ENCODE measurements around the gene OR5K4. TPM values are rescaled to one million over a fixed set of nuclear protein-coding genes. Genes with fewer than 3 reads are reported as not detected.

Gene OR5K4
- total RNA-seq (2021; fragmentation: NEBNext Ultra II Directional; extraction: Animal tissue kit (Norgen Biotek cat#: 25700)) (not detected in 2 replicates), polyA plus RNA-seq (2011; rRNA removed) (not detected in 2 replicates), polyA minus RNA-seq (2011; rRNA and poly(A)+ RNA removed) (not detected in 2 replicates)
- not detected for polyA plus RNA-seq (2011; cell fraction: cytosol; rRNA removed)
- polyA plus RNA-seq (2011; cell fraction: nucleus; rRNA removed), result not detected
- not detected in 4 replicates for polyA plus RNA-seq (2012, experiment 1 of 2)
- not detected for polyA plus RNA-seq (2012, experiment 2 of 2)
- not detected for polyA plus RNA-seq (2013, experiment 1 of 2)
- polyA plus RNA-seq (2013, experiment 2 of 2), result not detected
- polyA minus RNA-seq (2011; cell fraction: cytosol; rRNA and poly(A)+ RNA removed), result not detected
- polyA minus RNA-seq (2011; cell fraction: nucleus; rRNA and poly(A)+ RNA removed), result not detected
- long read RNA-seq, experiment 1, result 0 reads
- long read RNA-seq, experiment 2, result 0 reads

GRCh38 chr3:98353554-98353953 is at the start of gene OR5K4:
TSS of gene OR5K4 (plus strand) at chr3:98353854. CDS start at chr3:98353854, 0 bp downstream.
- Histone ChIP-seq H4K8ac (ENCODE audit: extremely low read depth, insufficient read depth, low read length) (no peak within 1 kb of the TSS), H4K91ac (replicated peaks; ENCODE audit: insufficient read length, low read length) (no peak within 1 kb of the TSS), H3K79me2 (ENCODE audit: control insufficient read depth in 1 of 2, insufficient read depth in 2 of 2, low read length in 2 of 2) (no peaks in the 10 kb centered on the region), H3K4ac (replicated peaks; ENCODE audit: insufficient read length, low read depth, low read length) (no peak within 1 kb of the TSS), H4K20me1 (replicated peaks in 1 of 2; ENCODE audit: control insufficient read depth in 1 of 2, insufficient read depth in 2 of 2, low read length in 2 of 2) (no peaks in the 10 kb centered on the region), H3K4me2 (ENCODE audit: insufficient read depth in 1 of 2, low read depth in 2 of 2, low read length in 2 of 2) (no peak within 1 kb of the TSS), H3K36me3 (ENCODE audit: control insufficient read depth in 2 of 4, insufficient read depth in 4 of 4, low read length in 3 of 4) (no peaks in the 10 kb centered on the region), H2BK5ac (ENCODE audit: low read depth, low read length) (no peak within 1 kb of the TSS), H2BK20ac (ENCODE audit: low read length) (no peak within 1 kb of the TSS), H3K9me3 (ENCODE audit: insufficient read depth in 2 of 2, low read depth in 1 of 2, low read length in 1 of 2) (no peaks in the 10 kb centered on the region), H3K27ac (ENCODE audit: low read depth, low read length) (no peak within 1 kb of the TSS), H3K14ac (ENCODE audit: insufficient read length) (no peak within 1 kb of the TSS), H3K18ac (ENCODE audit: extremely low read depth, low read length) (no peak within 1 kb of the TSS), H2AFZ (ENCODE audit: low read length) (peak within 1 kb of the TSS; percentile 33; the same call in 1 of the 2 replicates), H2BK12ac (ENCODE audit: low read depth, low read length) (no peak within 1 kb of the TSS), H3K23ac (ENCODE audit: insufficient read length) (no peak within 1 kb of the TSS), H3K23me2 (ENCODE audit: low read depth, low read length) (no peaks in the 10 kb centered on the region), H3K79me1 (ENCODE audit: low read depth, low read length) (no peaks in the 10 kb centered on the region), H3K4me3 (ENCODE audit: extremely low read depth in 1 of 4, insufficient read depth in 2 of 4, low read depth in 3 of 4, low read length in 4 of 4) (no peak within 1 kb of the TSS), H3K4me1 (replicated peaks in 1 of 4; ENCODE audit: control insufficient read depth in 3 of 4, insufficient read depth in 4 of 4, low read length in 3 of 4) (no peaks in the 10 kb centered on the region), H3K9ac (replicated peaks in 1 of 4; ENCODE audit: extremely low read depth in 1 of 4, low read depth in 3 of 4, low read length in 3 of 4) (no peak within 1 kb of the TSS), H2AK5ac (ENCODE audit: low read depth, low read length) (no peak within 1 kb of the TSS), H2BK15ac (ENCODE audit: low read length) (no peak within 1 kb of the TSS), H4K5ac (ENCODE audit: insufficient read length, low read depth, low read length) (no peak within 1 kb of the TSS), H2BK120ac (replicated peaks; ENCODE audit: low read depth, low read length) (no peak within 1 kb of the TSS), H3K56ac (replicated peaks; ENCODE audit: insufficient read length, low read depth, low read length) (no peak within 1 kb of the TSS), H3K27me3 (replicated peaks in 1 of 4; ENCODE audit: control insufficient read depth in 3 of 4, extremely low read depth in 1 of 4, insufficient read depth in 3 of 4, low read length in 3 of 4) (no peaks in the 10 kb centered on the region)
- POLR2A ChIA-PET (ENCODE audit: partially characterized antibody), result no interaction called here
- FAIRE-seq (no peak), DNase-seq (ENCODE audit: low read depth in 1 of 2, low spot score in 2 of 2) (no peak)
- CTCF ChIA-PET (ENCODE audit: partially characterized antibody), result interaction anchor here (0.6 to 1.1 kb wide), 2 partner anchors 406 to 561 kb away, joined by 3 read pairs; no protein-coding TSS in a partner anchor
- no peak for TF ChIP-seq SIX5 (IDR thresholded peaks at IDR 0.05; ENCODE audit: low read depth, low read length)
- no peak for TF ChIP-seq TEAD4 (IDR thresholded peaks at IDR 0.05; ENCODE audit: low read depth, low read length)
- no peak for TF ChIP-seq GTF2F1 (IDR thresholded peaks at IDR 0.05; ENCODE audit: borderline replicate concordance, low read depth, low read length)
- no peak for TF ChIP-seq EGR1 (IDR thresholded peaks at IDR 0.05; ENCODE audit: borderline replicate concordance, low read depth, low read length)
- no peak for TF ChIP-seq TCF12 (IDR thresholded peaks at IDR 0.05; ENCODE audit: low read depth, low read length)
- no peak for TF ChIP-seq EZH2 (IDR thresholded peaks at IDR 0.05; ENCODE audit: low read depth, low read length, severe bottlenecking)
- TF ChIP-seq ZNF274 (IDR thresholded peaks at IDR 0.05; ENCODE audit: borderline replicate concordance, extremely low read depth, low read length), result no peak
- no peak for TF ChIP-seq CEBPB (IDR thresholded peaks at IDR 0.05; ENCODE audit: low read depth, low read length)
- TF ChIP-seq SIN3A (conservative IDR thresholded peaks at IDR 0.05 in 1 of 2, IDR thresholded peaks at IDR 0.05 in 1 of 2; ENCODE audit: low read depth in 1 of 2, low read length in 2 of 2), result no peak
- TF ChIP-seq PHF8 (conservative IDR thresholded peaks at IDR 0.05; ENCODE audit: low read depth, low read length), result no peak
- TF ChIP-seq SIRT6 (IDR thresholded peaks at IDR 0.05; ENCODE audit: low read length), result no peak
- TF ChIP-seq KDM5A (IDR thresholded peaks at IDR 0.05; ENCODE audit: low read length), result no peak
- 82% methylated on average over 2 of the region's 2 CpGs; no CpG with 5 or more reads in 1 of the 2 experiments for WGBS, 2 experiments (ENCODE audit: extremely low coverage in 1 of 2, insufficient coverage in 1 of 2, insufficient read length in 1 of 2, insufficient replicate concordance in 2 of 2, low coverage in 1 of 2, low lambda C conversion rate in 2 of 2, missing lambda C conversion rate in 1 of 2)

Measured in H1 (cell line).